Stimulated activated naive CD8-positive, alpha-beta T cell treated with anti-CD3 and anti-CD28 coated beads, Interleukin-15, Interleukin-2, amounts not matched to agents 100 ng/mL and 50 ng/mL, for 24 hours (primary cell): Measurements from ENCODE around the gene TGM2.

Experiments used
- H3K27ac Mint-ChIP-seq: one replicate; pipeline ENCODE4 v1.8.0; 2021; ENCODE audit warnings: mild to moderate bottlenecking, mixed read lengths
- H3K27me3 Mint-ChIP-seq: one replicate; pipeline ENCODE4 v1.8.0; 2021; ENCODE audit warnings: mixed read lengths
- H3K36me3 Mint-ChIP-seq: one replicate; pipeline ENCODE4 v1.8.0; 2021; ENCODE audit warnings: low read depth, mixed read lengths
- H3K4me1 Mint-ChIP-seq: one replicate; pipeline ENCODE4 v1.8.0; 2021; ENCODE audit warnings: low read depth, mixed read lengths
- H3K4me3 Mint-ChIP-seq: one replicate; pipeline ENCODE4 v1.8.0; 2021; ENCODE audit warnings: mild to moderate bottlenecking, mixed read lengths
- H3K9me3 Mint-ChIP-seq: one replicate; pipeline ENCODE4 v1.8.0; 2021; ENCODE audit warnings: mixed read lengths

TGM2 gene

GRCh38 chr20:38120625-38120988 is 44.5 kb downstream of the TGM2 start:
- Mint-ChIP-seq H3K9me3 (no peaks in the 10 kb centered on the region), H3K27me3 (no peaks in the 10 kb centered on the region), H3K27ac (no peak overlapping the region), H3K4me3 (no peak overlapping the region), H3K36me3 (no peaks in the 10 kb centered on the region), H3K4me1 (no peaks in the 10 kb centered on the region)

GRCh38 chr20:38119446-38119845 is 45.6 kb downstream of the TGM2 start:
- Mint-ChIP-seq H3K27me3 (no peaks in the 10 kb centered on the region), H3K36me3 (no peaks in the 10 kb centered on the region), H3K27ac (no peak overlapping the region), H3K9me3 (no peaks in the 10 kb centered on the region), H3K4me1 (no peaks in the 10 kb centered on the region), H3K4me3 (no peak overlapping the region)

GRCh38 chr20:38117635-38118034 is 47.4 kb downstream of the TGM2 start:
- Mint-ChIP-seq H3K27ac (no peak overlapping the region), H3K27me3 (no peaks in the 10 kb centered on the region), H3K36me3 (no peaks in the 10 kb centered on the region), H3K4me1 (no peaks in the 10 kb centered on the region), H3K4me3 (no peak overlapping the region), H3K9me3 (no peaks in the 10 kb centered on the region)

- no peaks in the 10 kb centered on the region for H3K36me3 Mint-ChIP-seq
- H3K27me3 Mint-ChIP-seq, result no peaks in the 10 kb centered on the region
- no peak overlapping the region for H3K27ac Mint-ChIP-seq
- H3K4me3 Mint-ChIP-seq, result no peak overlapping the region
- H3K4me1 Mint-ChIP-seq, result no peaks in the 10 kb centered on the region
- no peaks in the 10 kb centered on the region for H3K9me3 Mint-ChIP-seq
These were observed 47.9 kb downstream of the TGM2 start for GRCh38 chr20:38117205-38117604.

GRCh38 chr20:38116409-38117165 is 48.5 kb downstream of the TGM2 start:
- H3K27ac Mint-ChIP-seq, result no peak overlapping the region

GRCh38 chr20:38115896-38116295 is 49.2 kb downstream of the TGM2 start:
- no peaks in the 10 kb centered on the region for H3K36me3 Mint-ChIP-seq
- H3K4me3 Mint-ChIP-seq, result no peak overlapping the region
- H3K4me1 Mint-ChIP-seq, result no peaks in the 10 kb centered on the region
- no peak overlapping the region for H3K27ac Mint-ChIP-seq
- H3K27me3 Mint-ChIP-seq, result no peaks in the 10 kb centered on the region
- H3K9me3 Mint-ChIP-seq, result no peaks in the 10 kb centered on the region

More at GRCh38 chr20:38116409-38117165, 48.5 kb downstream of the TGM2 start:
- H3K4me1 Mint-ChIP-seq, result no peaks in the 10 kb centered on the region
- H3K4me3 Mint-ChIP-seq, result no peak overlapping the region
- H3K9me3 Mint-ChIP-seq, result no peaks in the 10 kb centered on the region
- no peaks in the 10 kb centered on the region for H3K27me3 Mint-ChIP-seq
- no peaks in the 10 kb centered on the region for H3K36me3 Mint-ChIP-seq

- H3K27ac Mint-ChIP-seq, result no peak overlapping the region
- no peaks in the 10 kb centered on the region for H3K27me3 Mint-ChIP-seq
- H3K4me1 Mint-ChIP-seq, result no peaks in the 10 kb centered on the region
- H3K4me3 Mint-ChIP-seq, result no peak overlapping the region
- H3K36me3 Mint-ChIP-seq, result no peaks in the 10 kb centered on the region
- no peaks in the 10 kb centered on the region for H3K9me3 Mint-ChIP-seq
These were observed 49.9 kb downstream of the TGM2 start for GRCh38 chr20:38115205-38115604.

GRCh38 chr20:38114353-38114791 is 50.7 kb downstream of the TGM2 start:
- Mint-ChIP-seq H3K27ac (no peak overlapping the region), H3K27me3 (no peaks in the 10 kb centered on the region), H3K9me3 (no peaks in the 10 kb centered on the region), H3K4me3 (no peak overlapping the region), H3K36me3 (no peaks in the 10 kb centered on the region), H3K4me1 (no peaks in the 10 kb centered on the region)

GRCh38 chr20:38113401-38114325 is 51.4 kb downstream of the TGM2 start:
- no peak overlapping the region for H3K27ac Mint-ChIP-seq

GRCh38 chr20:38112930-38113294 is 52.2 kb downstream of the TGM2 start:
- Mint-ChIP-seq H3K36me3 (no peaks in the 10 kb centered on the region), H3K9me3 (no peaks in the 10 kb centered on the region), H3K4me1 (no peaks in the 10 kb centered on the region), H3K27ac (no peak overlapping the region), H3K27me3 (no peaks in the 10 kb centered on the region), H3K4me3 (no peak overlapping the region)

More at GRCh38 chr20:38113401-38114325, 51.4 kb downstream of the TGM2 start:
- no peak overlapping the region for H3K4me3 Mint-ChIP-seq
- H3K9me3 Mint-ChIP-seq, result no peaks in the 10 kb centered on the region
- H3K4me1 Mint-ChIP-seq, result no peaks in the 10 kb centered on the region
- H3K27me3 Mint-ChIP-seq, result no peaks in the 10 kb centered on the region
- no peaks in the 10 kb centered on the region for H3K36me3 Mint-ChIP-seq

GRCh38 chr20:38112261-38112929 is 52.7 kb downstream of the TGM2 start:
- Mint-ChIP-seq H3K9me3 (no peaks in the 10 kb centered on the region), H3K4me1 (no peaks in the 10 kb centered on the region), H3K27ac (no peak overlapping the region), H3K4me3 (no peak overlapping the region), H3K36me3 (no peaks in the 10 kb centered on the region), H3K27me3 (no peaks in the 10 kb centered on the region)

- Mint-ChIP-seq H3K4me1 (no peaks in the 10 kb centered on the region), H3K36me3 (no peaks in the 10 kb centered on the region), H3K4me3 (no peak overlapping the region), H3K9me3 (no peaks in the 10 kb centered on the region), H3K27me3 (no peaks in the 10 kb centered on the region), H3K27ac (no peak overlapping the region)
These were observed 53.5 kb downstream of the TGM2 start for GRCh38 chr20:38111366-38112232.

- Mint-ChIP-seq H3K9me3 (no peaks in the 10 kb centered on the region), H3K4me1 (no peaks in the 10 kb centered on the region), H3K27ac (no peak overlapping the region), H3K4me3 (no peak overlapping the region), H3K27me3 (no peaks in the 10 kb centered on the region), H3K36me3 (no peaks in the 10 kb centered on the region)
These were observed 54.4 kb downstream of the TGM2 start for GRCh38 chr20:38110525-38111178.
